ENCODE measurements around the gene CFAP45. TPM values are rescaled to one million over a fixed set of nuclear protein-coding genes. Genes with fewer than 3 reads are reported as not detected.

CFAP45 gene
- total and polyA plus RNA-seq, 9 of the 15 experiments (the other 6 are each of a cell fraction or from before 2014, with no cell fraction given), result 0.65 to 2.4 (median 1.5) TPM

- TF ChIP-seq CAMTA2 (CRISPR knock-in tag; conservative IDR thresholded peaks at IDR 0.05), result no peak
- no peak for TF ChIP-seq JUNB (CRISPR knock-in tag; conservative IDR thresholded peaks at IDR 0.05)
- TF ChIP-seq ZNF639 (CRISPR knock-in tag; conservative IDR thresholded peaks at IDR 0.05 in 1 of 2, IDR thresholded peaks at IDR 0.05 in 1 of 2), result no peak
- TF ChIP-seq RBBP5 (IDR thresholded peaks at IDR 0.05; ENCODE audit: borderline replicate concordance, insufficient read depth, low read length, poor library complexity, severe bottlenecking), result no peak
- TF ChIP-seq CREB3L1 (IDR thresholded peaks at IDR 0.05; ENCODE audit: borderline replicate concordance, low read depth), result no peak
- TF ChIP-seq NBN (IDR thresholded peaks at IDR 0.05; ENCODE audit: low read depth), result peak; percentile 37; the same call in 1 of the 2 replicates
- peak; percentile 47; the same call in 1 of the 2 replicates for TF ChIP-seq L3MBTL2 (IDR thresholded peaks at IDR 0.05)
- TF ChIP-seq SMARCA5 (IDR thresholded peaks at IDR 0.05), result no peak
- no peak for TF ChIP-seq ERF (CRISPR knock-in tag; IDR thresholded peaks at IDR 0.05)
- TF ChIP-seq DDX20 (tag; IDR thresholded peaks at IDR 0.05; ENCODE audit: low read depth), result no peak
- no peak for TF ChIP-seq BRCA1 (IDR thresholded peaks at IDR 0.05)
- TF ChIP-seq BRCA1 (CRISPR knock-in tag; IDR thresholded peaks at IDR 0.05), result no peak
- TF ChIP-seq MXI1 (IDR thresholded peaks at IDR 0.05; ENCODE audit: low read depth, low read length), result no peak
- TF ChIP-seq ZNF707 (CRISPR knock-in tag; conservative IDR thresholded peaks at IDR 0.05), result no peak
- TF ChIP-seq SMAD1 (IDR thresholded peaks at IDR 0.05; ENCODE audit: low read depth, low read length, partially characterized antibody), result peak; percentile 95
These were observed 18.1 kb downstream of the CFAP45 start (continued) for GRCh38 chr1:159881622-159882526.

Data from K562 (cell line).